DND-41 (cell line): Measurements from ENCODE around the gene CLCF1.
A peak's percentile ranks its signal among the peaks of the same experiment; 100 is the strongest.

Experiments used
- ATAC-seq: fragments of 200-7000 bp; cut with Tn5 transposase; 3 replicates; pipeline ENCODE4 v1.9.1; 2021; ENCODE audit warnings: low read depth; ENCODE audit not compliant: insufficient read depth
- DNase-seq: peaks from one replicate; pipeline ENCODE4 v3.0.0-alpha.2; 2020
- H2AFZ ChIP-seq: 2 replicates; pipeline ENCODE4 v1.6.0; 2012; ENCODE audit warnings: low read depth, low read length
- H3K27ac ChIP-seq: 2 replicates; pipeline ENCODE4 v1.5.1; 2012; ENCODE audit warnings: low read length, inconsistent platforms
- H3K27me3 ChIP-seq: fragments of 200-600 bp; sonication (generic); 2 replicates; pipeline ENCODE4 v1.6.0; 2012; ENCODE audit warnings: low read length, mild to moderate bottlenecking, inconsistent platforms; ENCODE audit not compliant: insufficient read depth, poor library complexity
- H3K36me3 ChIP-seq: 2 replicates; pipeline ENCODE4 v1.5.1; 2012; ENCODE audit warnings: low read length, inconsistent platforms; ENCODE audit not compliant: insufficient read depth
- H3K4me1 ChIP-seq: 2 replicates; pipeline ENCODE4 v1.5.1; 2012; ENCODE audit warnings: mild to moderate bottlenecking, low read length; ENCODE audit not compliant: insufficient read depth
- H3K4me2 ChIP-seq: 2 replicates; pipeline ENCODE4 v1.6.0; 2012; ENCODE audit warnings: mild to moderate bottlenecking, moderate library complexity, low read length, inconsistent platforms; ENCODE audit not compliant: insufficient read depth
- H3K4me3 ChIP-seq, 2 experiments: fragments of 200-600 bp in 1 of 2; shearing (Covaris generic) in 1 of 2; 2 replicates each; pipeline ENCODE4 v1.5.1; 2012 to 2016; ENCODE audit warnings: inconsistent platforms in 2 of 2, low read length in 2 of 2, mild to moderate bottlenecking in 2 of 2, low read depth in 1 of 2, moderate library complexity in 1 of 2
- H3K79me2 ChIP-seq: 2 replicates; pipeline ENCODE4 v1.6.0; 2012; ENCODE audit warnings: low read length, inconsistent platforms; ENCODE audit not compliant: insufficient read depth
- H3K9ac ChIP-seq: 2 replicates; pipeline ENCODE4 v1.6.0; 2012; ENCODE audit warnings: low read depth, mild to moderate bottlenecking, inconsistent platforms, low read length, moderate library complexity
- H3K9me3 ChIP-seq: 2 replicates; pipeline ENCODE4 v1.5.1; 2012; ENCODE audit warnings: low read length, moderate library complexity, mild to moderate bottlenecking, inconsistent platforms; ENCODE audit not compliant: insufficient read depth, severe bottlenecking
- H4K20me1 ChIP-seq: 2 replicates; pipeline ENCODE4 v1.6.0; 2012; ENCODE audit warnings: low read length; ENCODE audit not compliant: insufficient read depth
- EZH2 ChIP-seq: IDR thresholded peaks from 3 replicates; pipeline ENCODE4 v1.6.1; 2012; ENCODE audit warnings: borderline replicate concordance, low read depth, mild to moderate bottlenecking, moderate library complexity, low read length, inconsistent platforms; ENCODE audit not compliant: severe bottlenecking
- TF ChIP-seq, protein P1 (sequence below): IDR thresholded peaks from 2 replicates; pipeline ENCODE4 v1.5.1; 2012; ENCODE audit warnings: borderline replicate concordance, low read length, moderate library complexity, mild to moderate bottlenecking; ENCODE audit not compliant: poor library complexity, severe bottlenecking; ENCODE audit errors: extremely low read depth

The CLCF1 gene

DNA sequence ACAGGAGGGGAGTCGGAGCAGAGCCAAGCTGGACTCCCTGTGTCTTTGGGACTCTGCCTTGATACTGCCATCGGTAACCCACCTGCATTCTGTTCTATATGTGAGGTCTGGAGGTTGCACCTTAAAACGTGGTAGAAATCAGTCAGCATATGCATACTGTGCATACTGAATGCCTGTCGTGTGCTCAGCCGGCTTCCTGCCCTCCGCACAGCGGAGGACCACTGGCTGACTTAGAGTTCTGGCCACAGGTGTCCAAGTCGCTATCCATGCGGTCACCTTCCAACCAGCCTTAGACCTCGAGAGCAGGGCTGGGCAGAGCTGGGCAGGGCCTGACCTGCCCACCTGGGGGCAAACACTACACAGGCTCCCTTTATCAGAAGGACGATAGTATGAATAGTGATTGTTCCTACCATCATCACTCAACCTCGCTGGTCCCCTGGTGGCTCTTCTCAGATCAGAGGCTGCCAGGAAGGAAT is 34.3 kb upstream of the CLCF1 start:
- no peak for ATAC-seq
- TF ChIP-seq, protein P1, sequence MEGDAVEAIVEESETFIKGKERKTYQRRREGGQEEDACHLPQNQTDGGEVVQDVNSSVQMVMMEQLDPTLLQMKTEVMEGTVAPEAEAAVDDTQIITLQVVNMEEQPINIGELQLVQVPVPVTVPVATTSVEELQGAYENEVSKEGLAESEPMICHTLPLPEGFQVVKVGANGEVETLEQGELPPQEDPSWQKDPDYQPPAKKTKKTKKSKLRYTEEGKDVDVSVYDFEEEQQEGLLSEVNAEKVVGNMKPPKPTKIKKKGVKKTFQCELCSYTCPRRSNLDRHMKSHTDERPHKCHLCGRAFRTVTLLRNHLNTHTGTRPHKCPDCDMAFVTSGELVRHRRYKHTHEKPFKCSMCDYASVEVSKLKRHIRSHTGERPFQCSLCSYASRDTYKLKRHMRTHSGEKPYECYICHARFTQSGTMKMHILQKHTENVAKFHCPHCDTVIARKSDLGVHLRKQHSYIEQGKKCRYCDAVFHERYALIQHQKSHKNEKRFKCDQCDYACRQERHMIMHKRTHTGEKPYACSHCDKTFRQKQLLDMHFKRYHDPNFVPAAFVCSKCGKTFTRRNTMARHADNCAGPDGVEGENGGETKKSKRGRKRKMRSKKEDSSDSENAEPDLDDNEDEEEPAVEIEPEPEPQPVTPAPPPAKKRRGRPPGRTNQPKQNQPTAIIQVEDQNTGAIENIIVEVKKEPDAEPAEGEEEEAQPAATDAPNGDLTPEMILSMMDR: no peak
- TF ChIP-seq EZH2: no peak
- Histone ChIP-seq H2AFZ (no peak overlapping the region), H3K79me2 (peaks cover 54% of the 10 kb centered on the region), H3K4me3 (peak overlapping the region in 1 of 2 experiments; percentile 86; a peak in 2 of 4 replicates), H3K4me2 (peak overlapping the region; percentile 82), H3K36me3 (peaks cover 42% of the 10 kb centered on the region), H4K20me1 (no peaks in the 10 kb centered on the region; the same call in 1 of the 2 replicates), H3K27me3 (no peaks in the 10 kb centered on the region), H3K27ac (peak overlapping the region; percentile 89), H3K9me3 (no peaks in the 10 kb centered on the region), H3K4me1 (peaks cover 98% of the 10 kb centered on the region), H3K9ac (peak overlapping the region; percentile 99)
- DNase-seq: peak; percentile 17

DNA sequence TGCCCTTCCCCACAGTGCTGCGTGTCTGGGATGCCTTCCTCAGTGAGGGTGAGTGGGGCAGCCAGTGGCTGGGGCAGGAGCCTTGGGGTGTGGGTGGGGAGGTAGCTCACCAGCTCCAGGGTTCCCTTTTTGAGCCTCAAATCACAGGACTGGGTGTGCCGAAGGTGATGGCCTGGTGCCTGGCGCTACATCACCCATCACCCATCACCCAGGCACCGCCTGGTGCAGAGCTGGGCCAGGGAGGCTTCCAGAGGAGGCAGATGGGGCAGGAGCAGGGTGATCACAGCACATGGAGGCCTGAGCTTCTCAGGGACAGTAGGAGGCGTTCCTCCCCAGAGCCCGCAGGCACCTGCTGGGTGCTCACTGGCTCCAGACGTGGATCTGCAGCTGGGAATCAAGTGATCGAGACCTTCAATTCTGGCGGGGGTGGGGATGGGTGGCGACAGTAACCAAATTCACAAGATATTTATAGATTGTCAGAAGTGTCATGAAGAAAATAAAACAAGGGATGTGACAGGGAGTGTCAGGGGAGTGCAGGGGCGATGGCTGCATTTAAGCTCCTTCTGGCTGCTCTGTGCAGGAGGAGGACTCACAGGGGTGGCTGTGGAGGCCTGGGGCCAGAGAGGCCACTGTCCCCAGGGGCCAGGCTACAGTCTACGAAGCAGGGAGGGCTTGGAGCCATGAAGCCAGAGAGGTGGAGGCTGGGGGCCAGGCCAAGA is 33.7 kb upstream of the CLCF1 start:
- H3K27me3 ChIP-seq: no peaks in the 10 kb centered on the region
- peak overlapping the region; percentile 99 for H3K9ac ChIP-seq
- no peaks in the 10 kb centered on the region; the same call in 1 of the 2 replicates for H4K20me1 ChIP-seq
- H3K4me1 ChIP-seq: peaks cover 98% of the 10 kb centered on the region
- peaks cover 60% of the 10 kb centered on the region for H3K79me2 ChIP-seq
- ATAC-seq: no peak
- H3K9me3 ChIP-seq: no peaks in the 10 kb centered on the region
- peak overlapping the region; percentile 89 for H3K27ac ChIP-seq
- DNase-seq: peak; percentile 39
- peak overlapping the region; percentile 82 for H3K4me2 ChIP-seq
- no peak overlapping the region for H2AFZ ChIP-seq
- H3K36me3 ChIP-seq: peaks cover 42% of the 10 kb centered on the region
- H3K4me3 ChIP-seq: peak overlapping the region in 1 of 2 experiments; percentile 86; a peak in 2 of 4 replicates
- TF ChIP-seq, protein P1: peak; percentile 28
- no peak for TF ChIP-seq EZH2

DNA sequence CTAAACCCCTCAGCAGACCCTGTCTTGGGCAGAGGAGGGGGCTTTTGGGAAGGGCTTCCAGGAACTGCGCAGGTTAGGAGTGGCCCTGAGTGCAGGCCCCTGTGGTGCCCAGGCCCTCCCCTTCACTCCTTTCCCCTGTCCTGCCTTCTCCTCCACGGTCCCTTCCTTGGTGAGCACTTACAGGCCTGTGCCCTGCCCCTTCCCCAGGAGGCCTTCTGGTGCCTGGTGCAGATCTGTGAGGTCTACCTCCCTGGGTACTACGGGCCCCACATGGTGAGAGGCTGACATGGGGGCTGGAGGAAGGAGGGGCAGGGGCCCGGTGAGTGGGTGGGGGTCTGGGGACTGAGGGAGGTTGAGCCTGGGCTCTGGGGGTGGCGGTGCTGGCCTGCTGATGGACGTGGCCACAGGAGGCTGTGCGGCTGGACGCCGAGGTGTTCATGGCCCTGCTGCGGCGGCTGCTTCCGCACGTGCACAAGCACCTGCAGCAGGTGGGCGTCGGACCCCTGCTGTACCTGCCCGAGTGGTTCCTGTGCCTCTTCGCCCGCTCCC is 33.1 kb upstream of the CLCF1 start:
- Histone ChIP-seq H3K36me3 (peaks cover 42% of the 10 kb centered on the region), H4K20me1 (no peaks in the 10 kb centered on the region; the same call in 1 of the 2 replicates), H2AFZ (no peak overlapping the region), H3K4me3 (peak overlapping the region in 1 of 2 experiments; percentile 86; a peak in 2 of 4 replicates), H3K27me3 (no peaks in the 10 kb centered on the region), H3K9ac (peak overlapping the region; percentile 99), H3K9me3 (no peaks in the 10 kb centered on the region), H3K4me1 (peaks cover 95% of the 10 kb centered on the region), H3K79me2 (peaks cover 62% of the 10 kb centered on the region), H3K27ac (peak overlapping the region; percentile 89), H3K4me2 (peak overlapping the region; percentile 82)
- peak; percentile 26 for DNase-seq
- TF ChIP-seq, protein P1: no peak
- no peak for TF ChIP-seq EZH2
- no peak for ATAC-seq
